ENCODE data around the gene ITPR3.

Gene ITPR3

GRCh38 chr6:33609019-33609418 lies 12.1 kb upstream of the ITPR3 start:
- H3K4me3 ChIP-seq (ENCODE audit: low read depth, low read length), result no peak overlapping the region
- H3K36me3 ChIP-seq, result no peaks in the 10 kb centered on the region
- no peaks in the 10 kb centered on the region for H3K27me3 ChIP-seq
- no peaks in the 10 kb centered on the region; the same call in 1 of the 2 replicates for H3K4me1 ChIP-seq
- no peak for DNase-seq
- TF ChIP-seq CTCF (IDR thresholded peaks at IDR 0.05; ENCODE audit: low read depth, low read length), result no peak
- H3K9me3 ChIP-seq, result no peaks in the 10 kb centered on the region

- H3K9me3 ChIP-seq, result no peaks in the 10 kb centered on the region
- TF ChIP-seq CTCF (IDR thresholded peaks at IDR 0.05; ENCODE audit: low read depth, low read length), result no peak
- no peak for DNase-seq
- no peaks in the 10 kb centered on the region; the same call in 1 of the 2 replicates for H3K4me1 ChIP-seq
- H3K36me3 ChIP-seq, result no peaks in the 10 kb centered on the region
- no peaks in the 10 kb centered on the region for H3K27me3 ChIP-seq
- H3K4me3 ChIP-seq (ENCODE audit: low read depth, low read length), result no peak overlapping the region
Observed at GRCh38 chr6:33609528-33609927, 11.6 kb upstream of the ITPR3 start.

- Histone ChIP-seq H3K9me3 (no peaks in the 10 kb centered on the region), H3K4me3 (ENCODE audit: low read depth, low read length) (no peak overlapping the region), H3K36me3 (no peaks in the 10 kb centered on the region), H3K4me1 (no peaks in the 10 kb centered on the region; the same call in 1 of the 2 replicates), H3K27me3 (no peaks in the 10 kb centered on the region)
- no peak for TF ChIP-seq CTCF (IDR thresholded peaks at IDR 0.05; ENCODE audit: low read depth, low read length)
- DNase-seq, result no peak
Observed at GRCh38 chr6:33610067-33610466, 11.1 kb upstream of the ITPR3 start.

GRCh38 chr6:33610779-33611732 lies 10.1 kb upstream of the ITPR3 start:
- DNase-seq, result no peak
- no peaks in the 10 kb centered on the region for H3K36me3 ChIP-seq
- no peaks in the 10 kb centered on the region for H3K9me3 ChIP-seq
- H3K4me1 ChIP-seq, result no peaks in the 10 kb centered on the region; the same call in 1 of the 2 replicates
- no peak for TF ChIP-seq CTCF (IDR thresholded peaks at IDR 0.05; ENCODE audit: low read depth, low read length)
- no peak overlapping the region for H3K4me3 ChIP-seq (ENCODE audit: low read depth, low read length)
- H3K27me3 ChIP-seq, result no peaks in the 10 kb centered on the region

GRCh38 chr6:33613146-33613794 lies 7.9 kb upstream of the ITPR3 start:
- TF ChIP-seq CTCF (IDR thresholded peaks at IDR 0.05; ENCODE audit: low read depth, low read length), result no peak
- H3K9me3 ChIP-seq, result no peaks in the 10 kb centered on the region
- DNase-seq, result no peak
- H3K4me1 ChIP-seq, result no peaks in the 10 kb centered on the region; the same call in 1 of the 2 replicates
- no peaks in the 10 kb centered on the region for H3K36me3 ChIP-seq
- H3K4me3 ChIP-seq (ENCODE audit: low read depth, low read length), result no peak overlapping the region
- no peaks in the 10 kb centered on the region for H3K27me3 ChIP-seq

GRCh38 chr6:33613795-33614168 lies 7.3 kb upstream of the ITPR3 start:
- Histone ChIP-seq H3K4me1 (no peaks in the 10 kb centered on the region; the same call in 1 of the 2 replicates), H3K27me3 (no peaks in the 10 kb centered on the region), H3K4me3 (ENCODE audit: low read depth, low read length) (no peak overlapping the region), H3K36me3 (no peaks in the 10 kb centered on the region), H3K9me3 (no peaks in the 10 kb centered on the region)
- TF ChIP-seq CTCF (IDR thresholded peaks at IDR 0.05; ENCODE audit: low read depth, low read length), result no peak
- DNase-seq, result no peak

Data from BE2C (cell line).